NK-92 treated with Interleukin-12 subunit alpha and Interleukin-12 subunit beta, amount 100 ng/mL, for 24 hours (cell line): ENCODE measurements around the gene TLR2.
A peak's percentile ranks its signal among the peaks of the same experiment; 100 is the strongest.

Experiments used
- DNase-seq: peaks from one replicate; lab custom pipeline; 2025; lab: John Stamatoyannopoulos, UW

TLR2 gene

DNA sequence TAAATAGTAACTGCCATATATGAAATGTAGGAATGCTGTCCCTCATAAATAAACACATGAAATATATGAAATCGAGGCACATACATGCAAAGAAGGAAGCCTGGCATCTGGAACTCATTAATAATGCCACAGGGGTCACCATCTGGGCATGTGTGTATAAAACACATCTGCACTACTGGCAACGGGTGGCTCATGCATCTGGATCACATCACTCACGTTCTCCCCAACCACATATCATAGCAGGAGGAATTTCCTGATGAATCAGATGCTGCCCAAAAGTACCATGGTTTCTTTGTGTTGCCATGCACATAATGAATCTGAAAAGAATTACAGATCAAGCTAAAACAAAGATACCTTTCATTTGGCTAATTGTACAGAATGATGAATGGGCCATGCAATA, 47.2 kb downstream of the TLR2 start:
- DNase-seq = no peak

DNA sequence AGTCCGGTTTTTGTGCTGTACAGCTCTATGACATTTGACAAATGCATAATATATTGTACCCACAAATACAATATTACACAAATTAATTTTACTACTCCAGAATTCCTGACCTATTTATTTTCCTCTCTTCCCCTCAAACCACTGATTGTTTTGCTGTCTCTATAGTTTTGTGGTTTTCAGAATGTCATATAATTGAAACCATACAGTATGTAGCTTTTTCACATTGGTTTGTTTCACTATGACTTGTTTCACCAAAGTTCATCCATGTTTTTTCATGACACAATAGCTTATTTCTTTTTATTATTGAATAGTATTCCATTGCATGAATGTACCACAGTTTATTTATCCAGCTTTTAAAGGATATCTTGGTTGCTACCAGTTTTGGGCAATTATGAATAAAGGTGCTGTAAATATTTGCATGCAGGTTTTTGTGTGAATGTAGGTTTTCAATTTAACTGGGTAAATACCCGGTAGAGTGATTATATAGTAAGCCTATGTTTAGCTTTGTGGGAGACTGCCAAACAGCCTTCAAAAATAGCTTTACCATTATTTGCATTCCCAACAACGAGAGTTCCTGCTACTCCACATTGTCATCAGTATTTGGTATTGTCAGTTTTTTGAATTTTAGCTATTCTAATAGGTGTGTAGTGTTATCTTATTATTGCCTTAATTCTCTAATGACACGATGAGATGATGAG, 49.8 kb downstream of the TLR2 start:
- no peak for DNase-seq

DNA sequence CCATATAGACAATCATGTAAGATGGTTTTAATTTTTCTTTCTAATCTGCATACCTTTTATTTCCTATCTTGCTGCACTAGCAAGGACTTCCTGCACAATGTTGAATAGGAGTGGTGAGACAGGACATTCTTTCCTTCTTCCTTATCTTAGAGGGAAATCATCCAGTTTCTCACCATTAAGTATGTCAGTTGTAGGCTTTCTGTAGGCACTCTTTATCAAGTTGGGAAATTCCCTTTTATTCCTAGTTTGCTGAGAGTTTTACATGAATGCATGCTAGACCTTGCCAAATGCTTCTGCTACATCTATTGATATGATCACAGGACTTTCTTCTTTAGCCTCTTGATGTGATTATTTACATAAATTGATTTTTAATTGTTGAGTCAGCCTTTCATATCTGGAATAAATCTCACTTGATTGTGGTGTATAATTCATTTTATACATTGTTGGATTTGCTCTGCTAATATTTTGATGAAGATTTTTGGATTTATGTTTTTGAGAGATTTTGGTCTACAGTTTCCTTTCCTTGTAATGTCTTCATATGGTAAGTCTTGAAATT, 51.9 kb downstream of the TLR2 start:
- DNase-seq = no peak

DNA sequence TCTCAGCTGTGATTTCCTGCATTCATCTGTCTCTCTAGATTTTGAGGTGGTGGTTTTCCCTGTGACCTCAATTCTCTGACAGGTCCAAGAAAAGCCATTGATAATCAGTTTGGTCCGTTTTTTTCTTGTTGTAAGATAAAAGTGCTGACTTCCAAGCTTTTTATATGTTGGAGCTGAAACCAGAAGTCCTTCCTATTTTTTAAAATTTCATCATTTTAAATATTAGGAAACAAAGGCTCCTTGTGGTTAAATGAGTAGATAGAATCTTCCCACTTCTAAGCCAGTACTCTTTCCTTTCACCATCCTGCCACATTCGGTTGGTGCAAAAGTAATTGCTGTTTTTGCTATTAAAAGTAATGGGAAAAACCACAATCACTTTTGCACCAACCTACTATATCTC, 57.5 kb downstream of the TLR2 start:
- no peak for DNase-seq

DNA sequence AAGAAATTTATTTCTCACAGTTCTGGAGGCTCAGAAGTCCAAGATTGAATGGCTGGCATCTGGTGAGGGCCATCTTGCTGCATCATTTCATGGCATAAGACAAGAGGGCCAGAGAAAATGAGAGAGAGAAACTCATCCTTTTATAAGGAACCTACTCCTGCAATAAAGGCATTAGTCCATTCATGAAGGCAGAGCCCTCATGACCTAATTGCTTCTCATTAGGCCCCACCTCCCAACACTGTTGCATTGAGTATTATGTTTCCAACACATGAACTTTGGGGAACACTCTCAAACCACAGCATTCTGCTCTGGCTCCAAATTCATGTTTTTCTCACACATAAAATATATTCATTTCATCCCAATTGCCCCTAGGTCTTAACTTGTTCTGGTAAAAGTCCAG, 61.6 kb downstream of the TLR2 start:
- no peak for DNase-seq

DNA sequence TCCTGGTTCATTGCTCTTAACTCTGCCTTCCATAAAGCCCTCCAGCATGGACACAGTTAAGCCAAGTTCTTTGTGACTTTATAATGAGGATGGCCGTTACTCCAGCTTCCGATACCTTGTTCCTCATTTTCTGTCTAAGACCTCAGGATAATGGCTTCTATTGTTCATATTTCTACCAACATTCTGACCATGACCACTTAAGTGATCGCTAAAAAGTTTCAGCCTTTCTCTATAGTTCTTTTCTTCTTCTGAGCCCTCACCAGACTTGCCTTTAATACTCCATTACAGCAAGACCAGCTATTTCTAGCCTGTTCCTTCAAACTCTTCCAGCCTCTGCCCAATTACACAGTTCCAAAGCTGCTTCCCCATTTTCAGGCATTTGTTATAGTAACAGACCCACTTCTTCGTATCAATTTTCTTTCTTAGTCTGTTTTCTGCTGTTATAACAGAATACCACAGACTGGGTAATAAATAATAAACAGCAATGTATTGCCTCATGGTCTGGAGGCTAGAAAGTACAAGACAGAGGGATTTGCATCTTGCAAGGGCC, 63.4 kb downstream of the TLR2 start:
- DNase-seq = no peak

DNA sequence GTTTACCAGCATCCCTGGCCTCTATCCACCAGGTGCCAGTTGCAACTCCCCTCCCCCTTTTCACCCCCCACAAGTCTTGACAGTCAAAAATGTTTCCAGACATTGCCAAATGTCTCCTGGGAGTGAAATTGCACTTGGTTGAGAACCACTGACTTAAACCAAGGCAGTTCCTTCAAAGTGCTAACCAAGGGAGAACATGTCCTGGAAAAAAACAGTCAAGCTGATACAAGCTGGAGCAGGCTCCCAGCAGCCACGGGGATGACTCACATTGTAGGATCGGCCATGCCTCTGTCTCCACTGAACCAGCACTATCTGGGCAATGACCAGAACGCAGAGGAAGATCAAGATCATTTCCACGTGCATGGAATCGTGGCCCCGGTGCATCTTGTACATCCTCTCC, 64.3 kb downstream of the TLR2 start:
- no peak for DNase-seq

DNA sequence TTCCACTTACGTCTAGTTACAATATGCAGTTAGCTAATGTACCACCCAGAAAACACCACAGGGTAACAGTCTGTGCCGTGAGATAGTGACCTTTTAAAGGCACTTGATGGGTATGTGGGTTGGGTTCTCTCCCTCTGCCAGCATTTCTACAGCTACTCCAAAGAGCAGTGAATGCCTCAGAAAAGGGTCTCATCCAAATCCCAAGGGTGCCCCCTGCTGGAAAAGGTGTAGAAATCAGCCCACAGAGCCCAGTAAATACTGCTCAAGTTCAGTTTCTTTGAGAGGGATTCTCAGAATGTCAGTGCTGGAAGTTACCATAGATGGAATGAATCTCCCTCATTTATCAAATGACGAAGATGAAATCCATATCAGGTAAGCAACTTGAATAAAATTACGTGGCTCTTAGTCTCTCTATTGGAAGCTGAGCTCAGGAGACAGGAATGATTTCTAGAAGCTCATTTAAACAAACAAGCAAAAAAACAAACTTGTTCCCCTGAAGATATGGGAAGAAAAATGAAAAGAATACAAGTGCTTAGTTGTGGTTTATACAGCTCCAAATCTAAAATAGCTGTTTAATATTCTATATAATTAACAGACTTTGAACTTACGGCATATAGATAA, 66.2 kb downstream of the TLR2 start:
- peak; percentile 13 for DNase-seq

DNA sequence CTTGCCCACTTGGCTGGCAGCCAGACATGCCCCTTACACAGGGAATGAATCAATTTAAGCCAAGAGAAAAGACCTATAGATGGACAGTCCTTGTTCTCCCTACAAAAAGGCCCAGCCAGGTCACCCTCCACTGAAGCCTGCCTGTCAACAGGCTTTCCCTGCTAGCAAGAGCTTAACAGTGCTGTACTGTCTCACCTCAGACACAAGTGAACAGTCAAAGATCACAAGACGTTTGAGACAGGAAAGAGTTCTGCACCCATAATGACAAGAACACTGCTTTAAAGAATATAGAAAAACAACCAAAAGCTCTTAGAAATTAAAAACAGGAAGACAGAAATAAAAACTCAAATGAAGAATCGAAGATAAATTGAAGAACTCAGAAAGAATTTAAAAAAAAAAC, 71.1 kb downstream of the TLR2 start:
- no peak for DNase-seq
